NCI-H187 (cell line): ENCODE results near the gene GAS7.
"Not testable (repeated sequence)": the region's sequence is repeated elsewhere in the genome, so short reads cannot be mapped to it uniquely, and the experiment has no call there.

Experiments used
- DNase-seq, 2 experiments: peaks; one replicate each; lab custom pipeline; 2025; lab: John Stamatoyannopoulos, UW

Gene GAS7

GRCh38 chr17:10072086-10072485 is 126.3 kb downstream of the GAS7 start:
- no peak for DNase-seq

GRCh38 chr17:10071141-10071540 is 127.3 kb downstream of the GAS7 start:
- DNase-seq = no peak

- no peak for DNase-seq
Observed at GRCh38 chr17:10070690-10071089, 127.7 kb downstream of the GAS7 start.

- no peak for DNase-seq
Observed at GRCh38 chr17:10069301-10069700, 129.1 kb downstream of the GAS7 start.

- no peak for DNase-seq
Observed at GRCh38 chr17:10067446-10068143, 130.8 kb downstream of the GAS7 start.

- no peak for DNase-seq
Observed at GRCh38 chr17:10064536-10064935, 133.9 kb downstream of the GAS7 start.

GRCh38 chr17:10063730-10064241 is 134.6 kb downstream of the GAS7 start:
- DNase-seq = no peak

GRCh38 chr17:10062691-10063385 is 135.6 kb downstream of the GAS7 start:
- DNase-seq = no peak

GRCh38 chr17:10061111-10061845 is 137.1 kb downstream of the GAS7 start:
- no peak for DNase-seq

GRCh38 chr17:10060526-10060925 is 137.9 kb downstream of the GAS7 start:
- DNase-seq = no peak

- DNase-seq = no peak
Observed at GRCh38 chr17:10059684-10060211, 138.7 kb downstream of the GAS7 start.

- DNase-seq = no peak
Observed at GRCh38 chr17:10058921-10059683, 139.3 kb downstream of the GAS7 start.

- not testable (repeated sequence) for DNase-seq
Observed at GRCh38 chr17:10057466-10057865, 140.9 kb downstream of the GAS7 start.

GRCh38 chr17:10055262-10055975 is 143.0 kb downstream of the GAS7 start:
- no peak for DNase-seq

GRCh38 chr17:10053782-10054540 is 144.4 kb downstream of the GAS7 start:
- no peak for DNase-seq

GRCh38 chr17:10052106-10052813 is 146.1 kb downstream of the GAS7 start:
- DNase-seq = no peak

GRCh38 chr17:10051112-10051511 is 147.3 kb downstream of the GAS7 start:
- no peak for DNase-seq

GRCh38 chr17:10050597-10051101 is 147.8 kb downstream of the GAS7 start:
- DNase-seq = no peak

GRCh38 chr17:10048629-10049350 is 149.6 kb downstream of the GAS7 start:
- DNase-seq = no peak
